ENCODE measurements around the gene BLTP3B. TPM values are rescaled to one million over a fixed set of nuclear protein-coding genes. Genes with fewer than 3 reads are reported as not detected.
"Not testable (repeated sequence)": the region's sequence is repeated elsewhere in the genome, so short reads cannot be mapped to it uniquely, and the experiment has no call there.

Gene BLTP3B
- total RNA-seq, 1 donor from 2014 or later = 22.5 TPM

DNA sequence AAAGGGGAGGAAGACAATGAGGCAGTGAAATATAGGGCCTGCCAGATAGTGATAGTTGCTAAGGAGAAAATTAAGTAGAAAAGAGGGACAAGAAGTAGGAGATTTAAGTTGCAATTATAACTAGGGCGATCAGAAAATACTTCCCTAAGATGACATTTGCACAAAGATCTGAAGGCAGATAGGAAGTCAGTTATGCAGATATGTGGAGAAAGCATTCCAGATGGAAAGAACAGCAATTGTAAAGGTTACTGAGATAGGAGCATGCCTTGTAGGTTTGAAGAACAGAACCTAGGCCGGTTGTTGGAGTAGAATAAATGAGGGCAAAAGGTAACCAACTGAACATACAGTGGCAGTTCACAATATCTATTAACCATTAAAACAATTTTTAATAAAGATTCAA is 36.6 kb upstream of the BLTP3B start:
- Mint-ChIP-seq H3K36me3 (ENCODE audit: low read depth) (peaks cover 35% of the 10 kb centered on the region), H3K27ac (no peak overlapping the region), H3K4me3 (no peak overlapping the region), H3K27me3 (no peaks in the 10 kb centered on the region), H3K9me3 (no peaks in the 10 kb centered on the region), H3K4me1 (peaks cover 6% of the 10 kb centered on the region)
- DNase-seq (no peak), ATAC-seq (ENCODE audit: low read depth) (no peak)
- POLR2A ChIA-PET = no interaction called here
- CTCF ChIA-PET = no interaction called here
- TF ChIP-seq, protein P1, sequence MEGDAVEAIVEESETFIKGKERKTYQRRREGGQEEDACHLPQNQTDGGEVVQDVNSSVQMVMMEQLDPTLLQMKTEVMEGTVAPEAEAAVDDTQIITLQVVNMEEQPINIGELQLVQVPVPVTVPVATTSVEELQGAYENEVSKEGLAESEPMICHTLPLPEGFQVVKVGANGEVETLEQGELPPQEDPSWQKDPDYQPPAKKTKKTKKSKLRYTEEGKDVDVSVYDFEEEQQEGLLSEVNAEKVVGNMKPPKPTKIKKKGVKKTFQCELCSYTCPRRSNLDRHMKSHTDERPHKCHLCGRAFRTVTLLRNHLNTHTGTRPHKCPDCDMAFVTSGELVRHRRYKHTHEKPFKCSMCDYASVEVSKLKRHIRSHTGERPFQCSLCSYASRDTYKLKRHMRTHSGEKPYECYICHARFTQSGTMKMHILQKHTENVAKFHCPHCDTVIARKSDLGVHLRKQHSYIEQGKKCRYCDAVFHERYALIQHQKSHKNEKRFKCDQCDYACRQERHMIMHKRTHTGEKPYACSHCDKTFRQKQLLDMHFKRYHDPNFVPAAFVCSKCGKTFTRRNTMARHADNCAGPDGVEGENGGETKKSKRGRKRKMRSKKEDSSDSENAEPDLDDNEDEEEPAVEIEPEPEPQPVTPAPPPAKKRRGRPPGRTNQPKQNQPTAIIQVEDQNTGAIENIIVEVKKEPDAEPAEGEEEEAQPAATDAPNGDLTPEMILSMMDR (IDR thresholded peaks at IDR 0.05) = no peak
- intact Hi-C loops (cut with micrococcal nuclease) = no loop called here

- H3K36me3 Mint-ChIP-seq (ENCODE audit: low read depth) = peaks cover 42% of the 10 kb centered on the region
- H3K27ac Mint-ChIP-seq; intact Hi-C loops (cut with micrococcal nuclease); CTCF ChIA-PET; POLR2A ChIA-PET; H3K4me1 Mint-ChIP-seq; H3K27me3 Mint-ChIP-seq; DNase-seq; H3K4me3 Mint-ChIP-seq; ATAC-seq (ENCODE audit: low read depth); H3K9me3 Mint-ChIP-seq: not testable (repeated sequence)
These were observed 33.8 kb upstream of the BLTP3B start for GRCh38 chr12:100176493-100176892.

DNA sequence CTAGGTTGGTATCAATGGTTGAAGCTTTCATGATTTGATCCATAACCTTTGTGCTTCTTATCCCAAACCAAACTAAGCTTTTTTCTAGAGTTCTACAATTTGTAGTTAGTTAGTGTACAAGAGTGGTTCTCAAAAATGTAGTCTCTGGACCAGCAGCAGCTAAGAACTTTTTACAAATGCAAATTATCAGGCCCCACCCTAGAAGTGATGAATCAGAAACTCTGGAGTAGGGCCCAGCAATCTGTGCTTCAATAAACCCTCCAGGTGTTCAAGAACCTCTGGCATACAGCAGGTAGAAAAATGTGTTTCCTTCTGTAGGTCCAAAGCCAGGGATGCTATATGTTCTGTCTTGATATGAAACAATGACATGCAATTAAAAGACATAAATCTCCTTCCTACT is 31.8 kb upstream of the BLTP3B start:
- Mint-ChIP-seq H3K4me1 (no peaks in the 10 kb centered on the region), H3K4me3 (no peak overlapping the region), H3K36me3 (ENCODE audit: low read depth) (peaks cover 33% of the 10 kb centered on the region), H3K9me3 (no peaks in the 10 kb centered on the region), H3K27me3 (no peaks in the 10 kb centered on the region), H3K27ac (no peak overlapping the region)
- no peak for ATAC-seq (ENCODE audit: low read depth)
- ChIA-PET POLR2A (no interaction called here), CTCF (no interaction called here)
- no peak for DNase-seq
- TF ChIP-seq, protein P1 (IDR thresholded peaks at IDR 0.05) = no peak
- intact Hi-C loops (cut with micrococcal nuclease) = no loop called here

DNA sequence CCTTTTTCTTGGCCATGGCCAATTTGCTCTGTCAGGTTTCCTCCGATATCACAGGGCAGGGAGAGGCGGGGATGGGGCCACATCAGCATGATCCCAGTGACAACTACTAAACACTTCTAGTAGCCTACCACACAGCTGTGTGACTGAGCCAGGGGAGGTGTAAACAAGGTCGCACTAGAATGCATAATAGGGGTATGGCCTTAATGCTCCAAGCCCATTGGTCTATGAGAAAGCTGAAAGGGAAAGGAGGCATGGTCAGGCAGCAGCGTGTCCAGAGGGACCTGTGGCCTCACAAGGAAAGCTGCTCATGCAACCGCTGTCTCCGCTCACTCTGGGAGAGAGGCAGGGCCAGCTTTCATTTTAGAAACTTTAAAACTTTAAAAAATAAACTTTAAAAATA is 30.4 kb upstream of the BLTP3B start:
- peaks cover 26% of the 10 kb centered on the region for H3K36me3 Mint-ChIP-seq (ENCODE audit: low read depth)
- H3K4me1 Mint-ChIP-seq = no peaks in the 10 kb centered on the region
- H3K9me3 Mint-ChIP-seq = no peaks in the 10 kb centered on the region
- POLR2A ChIA-PET = no interaction called here
- no peak overlapping the region for H3K27ac Mint-ChIP-seq
- ATAC-seq (ENCODE audit: low read depth) = no peak
- DNase-seq = no peak
- TF ChIP-seq, protein P1 (IDR thresholded peaks at IDR 0.05) = no peak
- intact Hi-C loops (cut with micrococcal nuclease) = no loop called here
- H3K4me3 Mint-ChIP-seq = no peak overlapping the region
- CTCF ChIA-PET = no interaction called here
- H3K27me3 Mint-ChIP-seq = no peaks in the 10 kb centered on the region

GRCh38 chr12:100171248-100171647 is 28.6 kb upstream of the BLTP3B start:
- Mint-ChIP-seq H3K4me3 (no peak overlapping the region), H3K36me3 (ENCODE audit: low read depth) (peaks cover 18% of the 10 kb centered on the region), H3K4me1 (no peaks in the 10 kb centered on the region), H3K27me3 (no peaks in the 10 kb centered on the region), H3K9me3 (no peaks in the 10 kb centered on the region), H3K27ac (no peak overlapping the region)
- POLR2A ChIA-PET = no interaction called here
- TF ChIP-seq, protein P1 (IDR thresholded peaks at IDR 0.05) = no peak
- no peak for ATAC-seq (ENCODE audit: low read depth)
- CTCF ChIA-PET = no interaction called here
- DNase-seq = no peak
- intact Hi-C loops (cut with micrococcal nuclease) = no loop called here

- TF ChIP-seq, protein P1 (IDR thresholded peaks at IDR 0.05) = no peak
- Mint-ChIP-seq H3K27me3 (no peaks in the 10 kb centered on the region), H3K4me1 (no peaks in the 10 kb centered on the region), H3K9me3 (no peaks in the 10 kb centered on the region), H3K4me3 (no peak overlapping the region), H3K36me3 (ENCODE audit: low read depth) (peaks cover 17% of the 10 kb centered on the region), H3K27ac (no peak overlapping the region)
- no peak for DNase-seq
- intact Hi-C loops (cut with micrococcal nuclease) = no loop called here
- ATAC-seq (ENCODE audit: low read depth) = no peak
- POLR2A ChIA-PET = no interaction called here
- CTCF ChIA-PET = no interaction called here
These were observed 27.7 kb upstream of the BLTP3B start for GRCh38 chr12:100170313-100170858.
